ENCODE results near the gene NCKAP1. TPM values are rescaled to one million over a fixed set of nuclear protein-coding genes. Genes with fewer than 3 reads are reported as not detected.

Gene NCKAP1
- total and polyA plus RNA-seq, 2 experiments from 2014 or later, result 54.5 to 216 TPM

DNA sequence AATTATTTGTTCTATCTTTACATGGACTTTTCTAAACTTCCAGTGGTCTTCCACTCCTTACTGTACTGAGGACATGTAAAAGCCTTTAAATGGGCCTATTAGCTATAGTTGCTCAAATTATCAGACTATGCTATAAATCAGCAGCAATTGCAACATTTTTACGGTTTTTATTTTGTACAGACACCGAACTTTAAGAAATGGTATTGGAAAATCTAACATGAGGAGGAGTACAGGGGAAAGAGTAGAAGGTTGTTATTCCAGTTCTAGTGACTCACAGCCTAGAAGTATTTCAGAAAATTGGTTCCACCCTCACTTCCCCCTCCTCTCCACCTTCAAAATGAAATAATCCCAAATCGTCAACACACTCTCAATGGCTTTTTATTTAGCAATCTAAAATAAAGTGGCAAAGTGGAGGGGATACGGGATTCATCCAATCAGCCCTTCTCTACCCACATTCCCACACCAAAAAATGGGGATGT is 1.1 kb downstream of the NCKAP1 start:
- H3K79me2 ChIP-seq, result peaks cover 58% of the 10 kb centered on the region
- H4K20me1 ChIP-seq (ENCODE audit: insufficient read depth, poor library complexity, severe bottlenecking), result peaks cover 50% of the 10 kb centered on the region
- peaks cover 26% of the 10 kb centered on the region for H3K4me1 ChIP-seq (ENCODE audit: insufficient read depth)
- H3K4me3 ChIP-seq, result peak overlapping the region; percentile 55
- H3K4me2 ChIP-seq, result peak overlapping the region; percentile 72
- no peaks in the 10 kb centered on the region for H3K27me3 ChIP-seq
- H3K36me3 ChIP-seq (replicated peaks; ENCODE audit: insufficient read depth, low read depth), result no peaks in the 10 kb centered on the region
- H3K27ac ChIP-seq, result peak overlapping the region; percentile 97
- TF ChIP-seq, protein P1, sequence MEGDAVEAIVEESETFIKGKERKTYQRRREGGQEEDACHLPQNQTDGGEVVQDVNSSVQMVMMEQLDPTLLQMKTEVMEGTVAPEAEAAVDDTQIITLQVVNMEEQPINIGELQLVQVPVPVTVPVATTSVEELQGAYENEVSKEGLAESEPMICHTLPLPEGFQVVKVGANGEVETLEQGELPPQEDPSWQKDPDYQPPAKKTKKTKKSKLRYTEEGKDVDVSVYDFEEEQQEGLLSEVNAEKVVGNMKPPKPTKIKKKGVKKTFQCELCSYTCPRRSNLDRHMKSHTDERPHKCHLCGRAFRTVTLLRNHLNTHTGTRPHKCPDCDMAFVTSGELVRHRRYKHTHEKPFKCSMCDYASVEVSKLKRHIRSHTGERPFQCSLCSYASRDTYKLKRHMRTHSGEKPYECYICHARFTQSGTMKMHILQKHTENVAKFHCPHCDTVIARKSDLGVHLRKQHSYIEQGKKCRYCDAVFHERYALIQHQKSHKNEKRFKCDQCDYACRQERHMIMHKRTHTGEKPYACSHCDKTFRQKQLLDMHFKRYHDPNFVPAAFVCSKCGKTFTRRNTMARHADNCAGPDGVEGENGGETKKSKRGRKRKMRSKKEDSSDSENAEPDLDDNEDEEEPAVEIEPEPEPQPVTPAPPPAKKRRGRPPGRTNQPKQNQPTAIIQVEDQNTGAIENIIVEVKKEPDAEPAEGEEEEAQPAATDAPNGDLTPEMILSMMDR (IDR thresholded peaks at IDR 0.05; ENCODE audit: poor library complexity), result no peak
- TF ChIP-seq EZH2 (IDR thresholded peaks at IDR 0.05; ENCODE audit: borderline replicate concordance), result no peak
- no peak for TF ChIP-seq EZH2phosphoT487 (IDR thresholded peaks at IDR 0.05; ENCODE audit: low read depth, severe bottlenecking, unreplicated experiment)
- 0% methylated on average over 4 of the region's 4 CpGs for WGBS (ENCODE audit: low lambda C conversion rate, missing lambda C conversion rate)
- peak overlapping the region; percentile 52 for H2AFZ ChIP-seq
- peak; percentile 32 for DNase-seq (ENCODE audit: low spot score)
- no peaks in the 10 kb centered on the region for H3K9me3 ChIP-seq (ENCODE audit: low read depth)
- no peaks in the 10 kb centered on the region for H3K9me2 ChIP-seq (replicated peaks; ENCODE audit: insufficient read depth)

DNA sequence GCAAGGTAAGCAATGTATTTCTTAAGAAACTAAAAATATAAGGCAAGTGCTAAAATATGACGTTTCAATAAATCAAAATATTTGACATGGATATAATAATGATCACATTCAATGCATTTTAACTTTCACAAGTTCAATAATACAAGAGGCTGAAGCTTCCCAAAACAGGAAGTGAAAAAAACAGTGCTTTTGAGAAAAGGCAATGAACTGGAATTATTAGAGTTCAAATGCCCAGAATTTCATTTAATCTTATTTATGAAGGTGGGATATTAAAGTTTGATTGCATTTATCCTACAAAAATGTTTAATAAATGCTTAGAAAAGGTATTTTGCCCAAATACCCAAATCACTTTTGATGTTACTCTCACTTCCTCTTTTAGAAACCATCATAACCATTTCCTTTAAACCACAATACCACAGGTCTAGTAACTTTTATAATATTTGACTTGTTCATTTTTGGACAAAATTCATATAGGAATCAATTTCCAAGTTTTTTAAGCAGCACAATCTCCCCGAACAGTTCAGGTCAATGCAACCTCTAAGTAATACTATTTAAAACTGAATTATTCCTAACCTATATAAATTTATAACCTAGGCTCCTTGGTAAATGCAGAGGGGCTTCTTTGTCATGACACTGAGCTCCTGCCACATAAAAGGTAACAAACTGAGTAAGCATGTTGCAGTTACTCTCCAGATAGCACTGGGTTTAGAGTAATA is 2.1 kb downstream of the NCKAP1 start:
- Histone ChIP-seq H3K27ac (peak overlapping the region; percentile 97), H3K4me3 (peak overlapping the region; percentile 55), H3K4me2 (peak overlapping the region; percentile 72), H3K27me3 (no peaks in the 10 kb centered on the region), H3K4me1 (ENCODE audit: insufficient read depth) (peaks cover 36% of the 10 kb centered on the region), H3K36me3 (replicated peaks; ENCODE audit: insufficient read depth, low read depth) (no peaks in the 10 kb centered on the region), H2AFZ (no peak overlapping the region), H3K9me3 (ENCODE audit: low read depth) (no peaks in the 10 kb centered on the region), H3K79me2 (peaks cover 68% of the 10 kb centered on the region), H4K20me1 (ENCODE audit: insufficient read depth, poor library complexity, severe bottlenecking) (peaks cover 60% of the 10 kb centered on the region), H3K9me2 (replicated peaks; ENCODE audit: insufficient read depth) (no peaks in the 10 kb centered on the region)
- TF ChIP-seq EZH2phosphoT487 (IDR thresholded peaks at IDR 0.05; ENCODE audit: low read depth, severe bottlenecking, unreplicated experiment) (no peak), EZH2 (IDR thresholded peaks at IDR 0.05; ENCODE audit: borderline replicate concordance) (no peak)
- TF ChIP-seq, protein P1 (IDR thresholded peaks at IDR 0.05; ENCODE audit: poor library complexity), result no peak
- 11% methylated on average over 2 of the region's 2 CpGs for WGBS (ENCODE audit: low lambda C conversion rate, missing lambda C conversion rate)
- DNase-seq (ENCODE audit: low spot score), result no peak

DNA sequence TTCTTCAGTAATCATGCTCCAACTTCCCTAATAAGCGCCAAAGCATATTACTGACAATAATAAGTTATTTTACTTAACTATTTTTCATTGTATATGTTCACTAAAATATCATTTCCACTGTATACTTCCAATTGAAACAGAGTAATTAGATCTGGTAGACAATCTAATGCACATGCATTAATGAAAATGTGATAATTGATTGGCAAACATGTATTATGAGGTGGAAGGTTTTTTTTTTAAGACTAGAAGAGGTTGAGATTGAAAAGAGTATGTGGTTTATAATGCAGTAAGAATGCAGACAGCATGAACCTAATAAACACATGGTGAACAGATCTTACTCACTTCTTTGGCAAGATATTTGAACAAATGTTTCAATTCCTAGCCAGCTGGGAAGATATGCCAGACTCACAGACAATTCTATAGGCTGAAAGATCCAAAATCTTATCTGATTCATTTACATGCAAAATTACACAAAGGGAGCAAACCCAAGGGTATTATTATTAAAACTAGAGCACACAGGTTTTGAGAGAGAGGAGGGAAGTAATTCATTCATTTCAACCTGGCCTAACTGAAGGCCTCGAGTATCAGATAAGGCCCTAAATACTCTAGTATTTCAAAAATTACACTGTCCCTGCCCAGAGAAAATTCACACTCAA is 2.8 kb downstream of the NCKAP1 start:
- Histone ChIP-seq H3K79me2 (peaks cover 75% of the 10 kb centered on the region), H3K4me2 (peak overlapping the region; percentile 72), H3K9me3 (ENCODE audit: low read depth) (no peaks in the 10 kb centered on the region), H3K27ac (peak overlapping the region; percentile 18), H3K9me2 (replicated peaks; ENCODE audit: insufficient read depth) (no peaks in the 10 kb centered on the region), H3K36me3 (replicated peaks; ENCODE audit: insufficient read depth, low read depth) (no peaks in the 10 kb centered on the region), H2AFZ (no peak overlapping the region), H3K27me3 (no peaks in the 10 kb centered on the region), H4K20me1 (ENCODE audit: insufficient read depth, poor library complexity, severe bottlenecking) (peaks cover 67% of the 10 kb centered on the region), H3K4me3 (peak overlapping the region; percentile 55), H3K4me1 (ENCODE audit: insufficient read depth) (peaks cover 37% of the 10 kb centered on the region)
- TF ChIP-seq, protein P1 (IDR thresholded peaks at IDR 0.05; ENCODE audit: poor library complexity), result no peak
- no peak for TF ChIP-seq EZH2 (IDR thresholded peaks at IDR 0.05; ENCODE audit: borderline replicate concordance)
- no peak for TF ChIP-seq EZH2phosphoT487 (IDR thresholded peaks at IDR 0.05; ENCODE audit: low read depth, severe bottlenecking, unreplicated experiment)
- no peak for DNase-seq (ENCODE audit: low spot score)
- 57% methylated on average over 2 of the region's 2 CpGs for whole genome bisulfite sequencing (ENCODE audit: low lambda C conversion rate, missing lambda C conversion rate)
